ENCODE data around the gene TASP1. TPM values are rescaled to one million over a fixed set of nuclear protein-coding genes. Genes with fewer than 3 reads are reported as not detected.
"Not testable (repeated sequence)": the region's sequence is repeated elsewhere in the genome, so short reads cannot be mapped to it uniquely, and the experiment has no call there.

The TASP1 gene
- total and polyA plus RNA-seq, 12 donors, result 3.6 to 13.0 (median 9.6) TPM

DNA sequence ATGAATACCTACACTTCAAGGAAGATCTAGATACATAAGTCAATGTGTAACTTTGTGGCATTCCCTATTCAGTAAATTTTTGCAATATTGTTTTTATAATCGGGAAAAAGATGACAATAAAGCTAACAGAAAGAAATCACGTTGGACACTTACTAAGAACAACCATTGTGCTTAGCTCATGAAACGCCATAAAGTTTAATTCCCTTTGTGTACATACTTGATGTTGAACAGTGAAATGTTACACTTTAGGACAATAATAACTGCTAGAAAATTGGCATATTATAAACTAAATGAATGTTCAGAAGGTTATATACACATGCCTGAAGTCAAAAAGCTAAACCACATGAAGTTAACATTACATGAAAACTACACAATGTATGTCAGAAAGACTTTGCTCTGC is 153.2 kb downstream of the TASP1 start:
- H3K27me3 ChIP-seq, result no peaks in the 10 kb centered on the region
- no peak for TF ChIP-seq POLR2A (IDR thresholded peaks at IDR 0.05)
- TF ChIP-seq CTCF (IDR thresholded peaks at IDR 0.05), result no peak
- no peaks in the 10 kb centered on the region for H3K4me1 ChIP-seq (replicated peaks in 1 of 2)
- DNase-seq, result no peak
- intact Hi-C loops (cut with DNase I), result no loop called here
- WGBS, 4 donors, result 90 to 93% (median 92%) methylated on average over 3 of the region's 3 CpGs
- H3K9me3 ChIP-seq (replicated peaks in 1 of 3), result no peaks in the 10 kb centered on the region
- H3K27ac ChIP-seq, result no peak overlapping the region
- no peaks in the 10 kb centered on the region for H3K36me3 ChIP-seq (replicated peaks in 1 of 2)
- H3K4me3 ChIP-seq, result no peak overlapping the region

DNA sequence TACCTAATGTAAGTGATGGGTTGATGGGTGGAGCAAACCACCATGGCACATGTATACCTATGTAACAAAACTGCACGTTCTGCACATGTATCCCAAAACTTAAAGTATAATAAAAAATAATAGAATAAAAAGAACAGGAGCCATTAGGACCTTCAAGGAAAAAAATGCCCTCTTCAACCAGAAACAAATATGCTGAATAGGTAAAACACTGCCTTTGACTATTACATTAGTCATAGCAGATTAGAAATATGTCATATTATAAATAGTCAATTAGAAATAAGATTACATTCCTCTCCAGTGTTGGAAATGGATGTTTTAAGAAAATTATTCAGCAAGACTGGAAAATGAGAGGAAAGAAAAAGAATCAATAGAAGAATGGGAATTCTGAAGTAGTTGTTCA is 153.7 kb downstream of the TASP1 start:
- H3K9me3 ChIP-seq (replicated peaks in 1 of 3); intact Hi-C loops (cut with DNase I); H3K27ac ChIP-seq; H3K4me3 ChIP-seq; H3K4me1 ChIP-seq (replicated peaks in 1 of 2); DNase-seq; H3K36me3 ChIP-seq (replicated peaks in 1 of 2); H3K27me3 ChIP-seq: not testable (repeated sequence)
- WGBS, 4 donors, result 96 to 98% (median 97%) methylated on average over 1 of the region's 1 CpG

GRCh38 chr20:13483472-13483871 is 155.3 kb downstream of the TASP1 start:
- intact Hi-C loops (cut with DNase I); DNase-seq; H3K36me3 ChIP-seq (replicated peaks in 1 of 2); H3K27ac ChIP-seq; H3K27me3 ChIP-seq; H3K4me1 ChIP-seq (replicated peaks in 1 of 2); H3K4me3 ChIP-seq; H3K9me3 ChIP-seq (replicated peaks in 1 of 3): not testable (repeated sequence)
- WGBS, 4 donors, result 92 to 100% (median 99%) methylated on average over 1 of the region's 1 CpG

DNA sequence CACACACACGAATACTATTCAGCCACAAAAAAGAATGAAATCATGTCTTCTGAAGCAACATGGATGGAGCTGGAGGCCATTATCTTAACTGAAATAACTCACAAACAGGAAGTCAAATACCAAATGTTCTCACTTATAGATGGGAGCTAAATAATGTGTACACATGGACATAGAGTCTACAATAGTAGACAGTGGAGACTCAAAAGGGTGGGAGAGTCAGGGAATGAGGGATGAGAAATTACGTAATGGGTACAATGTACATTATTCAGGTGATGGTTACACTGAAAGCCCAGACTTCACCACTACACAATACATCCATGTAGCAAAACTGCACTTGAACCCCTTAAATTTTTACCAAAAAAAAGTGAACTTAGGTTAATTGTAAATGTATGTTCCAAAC is 160.4 kb downstream of the TASP1 start:
- Histone ChIP-seq H3K4me3 (no peak overlapping the region), H3K27me3 (no peaks in the 10 kb centered on the region), H3K9me3 (replicated peaks in 1 of 3) (no peaks in the 10 kb centered on the region), H3K36me3 (replicated peaks in 1 of 2) (no peaks in the 10 kb centered on the region), H3K27ac (no peak overlapping the region), H3K4me1 (replicated peaks in 1 of 2) (no peaks in the 10 kb centered on the region)
- no peak for DNase-seq
- WGBS, 4 donors, result 74 to 96% (median 94%) methylated on average over 2 of the region's 2 CpGs
- TF ChIP-seq POLR2A (IDR thresholded peaks at IDR 0.05) (no peak), CTCF (IDR thresholded peaks at IDR 0.05) (no peak)
- intact Hi-C loops (cut with DNase I), result no loop called here

DNA sequence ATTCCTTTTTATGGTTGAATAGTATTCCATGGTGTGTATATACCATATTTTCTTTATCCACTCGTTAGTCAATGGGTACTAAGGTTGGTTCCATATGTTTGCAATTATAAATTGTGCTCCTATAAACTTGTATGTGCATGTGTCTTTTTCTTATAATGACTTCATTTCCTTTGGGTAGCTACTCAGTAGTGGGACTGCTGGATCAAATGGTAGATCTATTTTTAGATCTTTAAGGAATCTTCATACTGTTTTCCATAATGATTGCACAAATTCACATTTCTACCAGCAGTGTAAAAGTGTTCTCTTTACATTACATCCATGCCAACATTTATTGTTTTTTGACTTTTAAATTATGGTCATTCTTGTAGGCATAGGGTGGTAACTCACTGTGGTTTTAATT is 164.3 kb downstream of the TASP1 start:
- Histone ChIP-seq H3K4me1 (replicated peaks in 1 of 2) (no peaks in the 10 kb centered on the region), H3K27ac (no peak overlapping the region), H3K4me3 (no peak overlapping the region), H3K36me3 (replicated peaks in 1 of 2) (no peaks in the 10 kb centered on the region), H3K27me3 (no peaks in the 10 kb centered on the region), H3K9me3 (replicated peaks in 1 of 3) (peaks cover 0 to under 1% (median 0%) of the 10 kb centered on the region in 3 donors)
- TF ChIP-seq POLR2A (IDR thresholded peaks at IDR 0.05), result no peak
- DNase-seq, result no peak
- 95 to 100% (median 97%) methylated on average over 1 of the region's 1 CpG for WGBS, 4 donors
- intact Hi-C loops (cut with DNase I), result no loop called here

DNA sequence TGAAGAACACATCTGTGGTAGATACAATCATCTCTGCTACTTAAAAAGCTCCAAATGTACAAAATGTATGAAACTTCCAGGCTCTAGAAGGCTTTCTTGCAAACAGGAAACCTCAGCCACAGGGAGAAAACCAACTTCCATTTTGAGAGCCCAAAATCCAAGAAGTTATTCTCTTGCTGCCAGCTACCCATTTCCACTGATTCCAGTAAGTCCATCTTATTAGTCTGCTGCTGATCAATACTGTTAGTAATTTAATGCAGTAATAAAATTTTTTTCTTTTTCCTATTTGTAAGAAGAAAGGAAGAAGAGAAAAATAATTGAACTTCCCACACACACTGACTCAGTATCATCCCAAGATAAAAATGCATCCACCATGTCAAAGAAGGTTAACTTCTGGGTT is 169.5 kb downstream of the TASP1 start:
- intact Hi-C loops (cut with DNase I), result no loop called here
- Histone ChIP-seq H3K9me3 (replicated peaks in 1 of 3) (peaks cover 0 to 4% (median 0%) of the 10 kb centered on the region in 3 donors), H3K4me3 (no peak overlapping the region), H3K36me3 (replicated peaks in 1 of 2) (no peaks in the 10 kb centered on the region), H3K27ac (no peak overlapping the region), H3K27me3 (no peaks in the 10 kb centered on the region), H3K4me1 (replicated peaks in 1 of 2) (no peaks in the 10 kb centered on the region)
- DNase-seq, result no peak
- TF ChIP-seq POLR2A (IDR thresholded peaks at IDR 0.05) (no peak), CTCF (IDR thresholded peaks at IDR 0.05) (no peak)
